Right renal pelvis (tissue), 4 donors: Measurements from ENCODE around the gene RTF1. TPM values are rescaled to one million over a fixed set of nuclear protein-coding genes. Genes with fewer than 3 reads are reported as not detected.
"Not testable (repeated sequence)": the region's sequence is repeated elsewhere in the genome, so short reads cannot be mapped to it uniquely, and the experiment has no call there.

ENCODE experiments used
- DNase-seq, 4 donors: peaks; one replicate each; pipeline ENCODE4 v3.0.0-alpha.2; 2013; ENCODE audit warnings: low read depth in 4 of 4, low spot score in 3 of 4, missing footprints in 1 of 4
- polyA plus RNA-seq, 4 donors: library from polyadenylated mRNA; unstranded; fragments of 120-200 nt; gene quantifications; one replicate each; pipeline ENCODE4 v1.2.1, GENCODE V29; 2013; ENCODE audit not compliant: insufficient read length in 4 of 4

The RTF1 gene
- polyA plus RNA-seq, result 10 to 100 TPM; 70.6 to 80.7 (median 76.5) TPM

- peak; percentile 82 to 90 (median 83) for DNase-seq
Observed at GRCh38 chr15:41416742-41417417, at the start of gene RTF1. RTF1 (plus strand) TSS chr15:41417095; CDS start chr15:41417116, 21 bp downstream.

- DNase-seq, result no peak
Observed at GRCh38 chr15:41367418-41367817, 49.5 kb upstream of the RTF1 start.

- DNase-seq, result no peak
Observed at GRCh38 chr15:41377978-41378377, 38.9 kb upstream of the RTF1 start.

GRCh38 chr15:41383974-41384749, 32.7 kb upstream of the RTF1 start:
- not testable (repeated sequence) for DNase-seq

GRCh38 chr15:41387646-41388045, 29.2 kb upstream of the RTF1 start:
- no peak for DNase-seq

GRCh38 chr15:41392659-41393058, 24.2 kb upstream of the RTF1 start:
- no peak for DNase-seq

- DNase-seq, result no peak
Observed at GRCh38 chr15:41394924-41395323, 22.0 kb upstream of the RTF1 start.

- DNase-seq, result no peak
Observed at GRCh38 chr15:41396111-41396510, 20.8 kb upstream of the RTF1 start.

GRCh38 chr15:41401904-41402267, 15.0 kb upstream of the RTF1 start:
- peak in 1 of 4 donors; percentile 6 for DNase-seq

GRCh38 chr15:41407341-41407740, 9.6 kb upstream of the RTF1 start:
- DNase-seq, result no peak

GRCh38 chr15:41408234-41408641, 8.7 kb upstream of the RTF1 start:
- DNase-seq, result no peak

GRCh38 chr15:41411031-41411430, 5.9 kb upstream of the RTF1 start:
- DNase-seq, result no peak

- DNase-seq, result no peak
Observed at GRCh38 chr15:41411441-41411840, 5.5 kb upstream of the RTF1 start.

GRCh38 chr15:41416128-41416741, 660 bp upstream of the RTF1 start:
- DNase-seq, result no peak

- DNase-seq, result peak in 3 of 4 donors; percentile 12 to 43 (median 19)
Observed at GRCh38 chr15:41417418-41418195, 712 bp downstream of the RTF1 start.

GRCh38 chr15:41423979-41424659, 7.2 kb downstream of the RTF1 start:
- DNase-seq, result no peak

- DNase-seq, result no peak
Observed at GRCh38 chr15:41424809-41425208, 7.9 kb downstream of the RTF1 start.

- not testable (repeated sequence) for DNase-seq
Observed at GRCh38 chr15:41425907-41426306, 9.0 kb downstream of the RTF1 start.

- DNase-seq, result no peak
Observed at GRCh38 chr15:41429003-41429890, 12.4 kb downstream of the RTF1 start.
